GM19468 (cell line): ENCODE results near the gene PDE6H.

Source experiments
- ATAC-seq: cut with Tn5 transposase; IDR thresholded peaks from one replicate; pipeline ENCODE4 v1.9.1; 2021; ENCODE audit warnings: mild to moderate bottlenecking, moderate library complexity, moderate number of reproducible peaks; ENCODE audit not compliant: unreplicated experiment; ENCODE audit errors: extremely low read depth

Gene PDE6H

DNA sequence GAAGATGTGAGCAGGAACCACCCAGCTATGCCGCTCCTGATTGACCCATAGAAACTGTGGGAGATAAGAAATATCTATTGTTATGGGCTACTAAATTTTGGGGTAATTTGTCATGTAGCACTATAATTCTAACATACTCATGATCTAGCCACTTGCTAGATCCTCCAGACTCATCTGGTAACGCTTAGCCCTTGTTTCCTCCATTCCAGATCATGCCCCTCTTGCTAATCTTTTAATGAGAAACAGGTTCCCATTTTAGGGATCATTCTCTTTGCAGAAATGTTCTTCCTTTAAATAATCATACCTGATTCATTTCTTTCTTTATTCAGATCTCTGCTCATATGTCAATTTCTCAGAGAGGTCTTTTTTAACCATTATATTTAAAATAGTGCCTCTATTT, 7.6 kb upstream of the PDE6H start:
- no peak for ATAC-seq

GRCh38 chr12:14968478-14968877, 4.4 kb upstream of the PDE6H start:
- no peak for ATAC-seq

DNA sequence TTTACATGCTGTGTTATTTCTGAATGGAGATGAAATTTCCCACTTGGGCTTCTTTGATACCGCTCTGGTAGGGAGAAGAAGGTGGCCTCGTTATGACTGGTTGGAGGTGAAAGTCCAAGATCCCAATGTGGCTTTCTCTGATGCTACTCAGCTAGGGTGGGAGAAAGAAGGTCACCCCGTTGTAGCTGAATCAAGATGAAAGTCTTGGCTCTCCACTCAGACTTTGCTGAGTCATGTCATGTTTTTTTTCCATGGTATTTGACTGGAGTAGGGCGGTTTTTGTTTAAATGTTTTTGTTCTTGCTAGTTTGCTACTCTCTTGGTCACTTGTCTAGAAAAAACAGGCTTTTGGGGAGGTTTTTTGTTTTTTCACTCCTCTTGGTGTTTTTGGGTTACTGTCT, 2.4 kb upstream of the PDE6H start:
- ATAC-seq: no peak

- no peak for ATAC-seq
Observed at GRCh38 chr12:14974633-14975032, 1.8 kb downstream of the PDE6H start.

DNA sequence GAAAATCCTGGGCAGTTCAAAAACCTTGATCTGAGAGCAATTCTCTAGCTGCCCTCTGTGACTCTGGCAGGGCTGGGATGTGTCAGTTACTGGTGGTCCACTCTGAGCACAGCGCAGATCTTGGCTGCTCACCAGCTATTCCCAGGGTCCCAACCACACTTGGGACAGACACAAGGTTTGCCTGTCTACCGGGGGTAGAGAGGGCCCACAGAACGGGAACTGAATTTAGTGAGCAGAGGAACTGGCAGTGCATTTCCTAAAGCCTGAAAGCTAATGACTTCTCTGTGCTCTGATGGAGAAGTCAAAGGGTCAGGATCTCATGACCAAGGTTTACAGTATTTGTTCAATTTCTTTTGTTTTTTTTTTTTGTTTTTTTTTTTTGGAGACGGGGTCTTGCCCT, 2.6 kb downstream of the PDE6H start:
- ATAC-seq: no peak

GRCh38 chr12:14976658-14977057, 3.8 kb downstream of the PDE6H start:
- no peak for ATAC-seq

- no peak for ATAC-seq
Observed at GRCh38 chr12:14979468-14979867, 6.6 kb downstream of the PDE6H start.

GRCh38 chr12:14981049-14981448, 8.2 kb downstream of the PDE6H start:
- no peak for ATAC-seq

- no peak for ATAC-seq
Observed at GRCh38 chr12:14982562-14982961, 9.7 kb downstream of the PDE6H start.

- no peak for ATAC-seq
Observed at GRCh38 chr12:14982991-14983390, 10.1 kb downstream of the PDE6H start.

GRCh38 chr12:14984036-14984435, 11.2 kb downstream of the PDE6H start:
- ATAC-seq: no peak

DNA sequence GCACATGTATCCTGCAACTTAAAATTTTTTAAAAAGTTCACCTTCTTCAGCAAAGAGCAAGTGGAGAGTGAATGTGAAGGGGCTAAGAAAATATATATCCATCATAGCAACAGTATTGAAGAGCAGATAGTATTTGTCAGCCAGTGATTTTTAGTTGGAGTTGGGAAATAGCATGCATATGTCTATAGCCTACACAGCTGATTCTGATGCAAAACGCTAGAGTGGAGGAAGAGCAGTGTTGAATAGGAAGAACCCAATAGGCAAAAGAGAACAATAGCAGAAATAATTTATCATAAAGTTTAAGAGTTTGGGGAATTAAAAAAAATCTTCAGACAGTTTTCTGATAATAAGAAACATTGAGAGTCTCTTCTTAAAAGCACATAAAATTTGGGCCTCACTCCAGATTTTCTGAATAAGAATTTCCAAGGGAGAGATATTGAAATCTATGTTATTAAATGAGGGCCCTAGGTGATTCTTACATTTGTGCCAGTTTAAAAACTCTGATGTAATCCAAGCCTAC, 12.0 kb downstream of the PDE6H start:
- ATAC-seq: no peak

DNA sequence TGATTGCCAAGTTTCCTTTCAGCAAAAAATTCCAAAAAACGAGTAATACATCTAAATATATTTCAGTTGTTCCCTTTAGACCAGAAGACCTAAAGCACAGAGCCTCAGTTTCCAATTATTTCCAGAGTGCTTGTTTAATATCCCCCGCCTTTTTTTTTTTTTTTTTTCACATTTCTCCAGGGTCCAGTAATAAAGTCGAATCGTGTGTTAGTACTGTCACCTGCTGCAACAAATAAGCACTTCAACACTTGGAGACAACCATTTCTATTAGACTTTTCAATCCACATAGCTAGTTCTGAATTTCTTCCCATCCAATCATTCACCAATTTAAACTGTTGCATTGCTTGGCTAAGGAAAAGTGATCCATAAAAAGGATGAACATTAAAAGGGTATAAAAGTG, 13.6 kb downstream of the PDE6H start:
- ATAC-seq: no peak

GRCh38 chr12:14988035-14988434, 15.2 kb downstream of the PDE6H start:
- no peak for ATAC-seq

DNA sequence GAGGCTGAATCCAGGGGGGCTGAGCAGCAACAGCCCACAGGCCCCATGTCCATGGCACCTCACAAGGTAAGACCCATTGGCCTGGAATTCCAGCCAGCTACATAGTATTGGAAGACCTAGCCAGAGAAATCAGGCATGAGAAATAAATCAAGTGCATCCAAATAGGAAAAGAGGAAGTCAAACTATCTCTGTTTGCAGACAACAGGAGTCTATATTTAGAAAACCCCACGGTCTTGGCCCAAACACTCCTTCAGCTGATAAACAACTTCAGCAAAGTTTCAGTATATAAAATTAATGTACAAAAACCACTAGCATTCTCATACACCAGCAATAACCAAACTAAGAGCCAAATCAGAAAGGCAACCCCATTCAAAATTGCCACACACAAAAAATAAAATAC, 16.9 kb downstream of the PDE6H start:
- ATAC-seq: no peak

- ATAC-seq: no peak
Observed at GRCh38 chr12:14991069-14991468, 18.2 kb downstream of the PDE6H start.

- ATAC-seq: no peak
Observed at GRCh38 chr12:14992673-14993072, 19.8 kb downstream of the PDE6H start.

GRCh38 chr12:14993117-14993516, 20.3 kb downstream of the PDE6H start:
- no peak for ATAC-seq

- ATAC-seq: no peak
Observed at GRCh38 chr12:14993537-14994266, 20.9 kb downstream of the PDE6H start.

GRCh38 chr12:14994610-14995009, 21.8 kb downstream of the PDE6H start:
- no peak for ATAC-seq

DNA sequence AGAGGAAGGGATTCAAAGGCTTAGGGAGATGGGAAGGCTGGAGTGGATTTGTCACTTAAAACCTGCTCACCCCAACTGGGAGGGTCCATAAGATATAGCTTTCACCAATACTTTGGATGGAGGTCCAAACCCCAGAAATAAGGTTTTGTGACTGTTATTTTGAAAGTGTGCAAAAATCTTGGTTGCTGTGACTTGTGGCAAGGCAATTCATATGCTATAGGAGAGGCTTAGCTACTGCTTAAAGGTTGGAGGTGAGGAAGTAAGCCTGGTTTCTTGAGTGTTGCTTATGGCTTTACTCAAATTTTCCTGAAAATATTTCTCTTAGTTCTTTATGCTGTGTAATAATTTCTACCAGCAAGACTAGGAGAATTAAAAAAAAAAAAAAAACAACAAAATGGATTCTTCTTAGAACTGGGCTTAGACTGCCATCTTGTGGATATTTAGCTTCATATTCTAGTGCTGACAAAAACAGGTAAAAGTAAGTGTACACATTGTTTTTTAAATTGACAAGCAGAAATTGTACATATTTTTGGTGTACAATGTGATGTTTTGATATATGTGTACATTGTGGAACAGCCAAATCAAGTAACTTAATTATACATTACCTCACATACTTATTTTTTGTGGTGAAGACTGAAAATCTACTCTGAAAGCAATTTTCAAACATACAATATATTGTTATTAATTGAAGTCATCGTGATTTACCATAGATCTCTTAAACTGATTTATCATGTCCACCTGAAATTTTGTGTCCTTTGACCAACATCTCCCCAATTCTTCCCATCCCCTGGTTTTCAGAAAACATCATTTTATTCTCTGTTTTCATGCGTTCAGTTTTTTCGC, 23.0 kb downstream of the PDE6H start:
- ATAC-seq: no peak
